ENCODE results near the gene MARCOL.

MARCOL gene

GRCh38 chr5:148206620-148207019 lies 31.7 kb upstream of the MARCOL start:
- TF ChIP-seq CTCF (IDR thresholded peaks at IDR 0.05) = no peak

DNA sequence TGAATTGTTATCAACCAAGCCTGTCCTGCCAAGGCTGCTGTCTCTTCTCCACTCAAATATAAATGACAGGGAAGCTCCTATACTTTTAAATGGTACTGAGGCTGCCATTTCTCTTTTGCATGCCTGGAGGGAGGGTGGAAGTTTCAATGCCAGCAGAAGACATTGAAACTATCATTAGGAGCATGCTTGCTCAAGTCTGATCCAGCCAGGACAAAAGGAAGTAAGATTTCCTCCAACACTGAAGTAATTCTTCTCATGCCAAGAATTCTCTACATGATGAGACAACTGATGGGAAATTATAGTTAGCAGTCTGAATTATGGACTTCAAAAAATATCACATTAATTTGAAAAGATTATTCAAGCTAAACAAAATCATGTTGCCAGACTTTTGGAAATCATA lies 30.1 kb upstream of the MARCOL start:
- no peak for TF ChIP-seq CTCF (IDR thresholded peaks at IDR 0.05)

- no peak for TF ChIP-seq CTCF (IDR thresholded peaks at IDR 0.05)
Observed at GRCh38 chr5:148209151-148209770, 29.1 kb upstream of the MARCOL start.

GRCh38 chr5:148214665-148215185 lies 23.6 kb upstream of the MARCOL start:
- no peak for TF ChIP-seq CTCF (IDR thresholded peaks at IDR 0.05)

GRCh38 chr5:148221508-148221907 lies 16.8 kb upstream of the MARCOL start:
- no peak for TF ChIP-seq CTCF (IDR thresholded peaks at IDR 0.05)

GRCh38 chr5:148224117-148224742 lies 14.1 kb upstream of the MARCOL start:
- no peak for TF ChIP-seq CTCF (IDR thresholded peaks at IDR 0.05)

- no peak for TF ChIP-seq CTCF (IDR thresholded peaks at IDR 0.05)
Observed at GRCh38 chr5:148228392-148228984, 9.8 kb upstream of the MARCOL start.

All from LNCAP (cell line).